H1 (cell line): Measurements from ENCODE around the gene GLUL. TPM values are rescaled to one million over a fixed set of nuclear protein-coding genes. Genes with fewer than 3 reads are reported as not detected.

Experiments
- CBX8 ChIP-seq: fragments of 300-800, 300-1000 bp; sonication (generic); IDR thresholded peaks from 2 replicates; pipeline ENCODE4 v1.7.1; 2016; ENCODE audit warnings: low read depth, low read length, borderline replicate concordance
- GTF2F1 ChIP-seq: IDR thresholded peaks from 2 replicates; pipeline ENCODE4 v1.6.1; 2012; ENCODE audit warnings: low read depth, low read length, improper control_type of control experiment, borderline replicate concordance
- POLR2AphosphoS5 ChIP-seq: IDR thresholded peaks from 2 replicates; pipeline ENCODE4 v1.6.1; 2011; ENCODE audit warnings: low read depth, low read length
- POU5F1 ChIP-seq: IDR thresholded peaks from 2 replicates; pipeline ENCODE4 v1.6.1; 2011; ENCODE audit warnings: low read depth, mild to moderate bottlenecking, low read length, moderate library complexity
- SP2 ChIP-seq: IDR thresholded peaks from 2 replicates; pipeline ENCODE4 v1.6.1; 2012; ENCODE audit warnings: mild to moderate bottlenecking, low read length, inconsistent platforms
- SRF ChIP-seq: IDR thresholded peaks from 2 replicates; pipeline ENCODE4 v1.6.1; 2011; ENCODE audit warnings: mild to moderate bottlenecking, low read depth, low read length, moderate library complexity
- SUZ12 ChIP-seq: fragments of 200-600 bp; sonication (generic); IDR thresholded peaks from 2 replicates; pipeline ENCODE4 v1.6.1; 2012; ENCODE audit warnings: mild to moderate bottlenecking, inconsistent platforms, low read length, moderate library complexity, mixed read lengths
- TBP ChIP-seq: IDR thresholded peaks from 2 replicates; pipeline ENCODE4 v1.6.1; 2011; ENCODE audit warnings: low read depth, low read length, improper control_type of control experiment
- polyA plus RNA-seq, 7 experiments: library from polyadenylated mRNA; depleted of rRNA in 3 of 7; stranded (reverse) in 5 of 7; unstranded in 2 of 7; fragments of >200 nt in 5 of 7; fragments of 200-250 nt in 2 of 7; gene quantifications; 1 replicate in 5 of 7; 2 replicates in 1 of 7; 4 replicates in 1 of 7; pipeline versions ENCODE4 v1.2.1 to v1.2.3, GENCODE V29; 2011 to 2013; ENCODE audit warnings: missing spikeins in 2 of 7, mixed read lengths in 2 of 7
- total RNA-seq: library from RNA; stranded (reverse); fragmentation: NEBNext Ultra II Directional; extraction: Animal tissue kit (Norgen Biotek cat#: 25700); gene quantifications from 2 replicates; pipeline ENCODE4 v1.2.1, GENCODE V29; 2021

The GLUL gene
- total and polyA plus RNA-seq, 2 of the 8 experiments (the other 6 are each of a cell fraction or from before 2014, with no cell fraction given) = 261 to 453 TPM

GRCh38 chr1:182374101-182374834, 17.3 kb downstream of the GLUL start (continued):
- TF ChIP-seq CBX8 (no peak), TBP (no peak), SRF (no peak), POU5F1 (no peak), SUZ12 (no peak), GTF2F1 (no peak), POLR2AphosphoS5 (no peak), SP2 (no peak)
